ENCODE results near the gene PRKCZ. TPM values are rescaled to one million over a fixed set of nuclear protein-coding genes. Genes with fewer than 3 reads are reported as not detected.

The PRKCZ gene
- total and polyA plus RNA-seq, 9 of the 15 experiments (the other 6 are each of a cell fraction or from before 2014, with no cell fraction given), result 0.07 to 3.1 (median 1.3) TPM

DNA sequence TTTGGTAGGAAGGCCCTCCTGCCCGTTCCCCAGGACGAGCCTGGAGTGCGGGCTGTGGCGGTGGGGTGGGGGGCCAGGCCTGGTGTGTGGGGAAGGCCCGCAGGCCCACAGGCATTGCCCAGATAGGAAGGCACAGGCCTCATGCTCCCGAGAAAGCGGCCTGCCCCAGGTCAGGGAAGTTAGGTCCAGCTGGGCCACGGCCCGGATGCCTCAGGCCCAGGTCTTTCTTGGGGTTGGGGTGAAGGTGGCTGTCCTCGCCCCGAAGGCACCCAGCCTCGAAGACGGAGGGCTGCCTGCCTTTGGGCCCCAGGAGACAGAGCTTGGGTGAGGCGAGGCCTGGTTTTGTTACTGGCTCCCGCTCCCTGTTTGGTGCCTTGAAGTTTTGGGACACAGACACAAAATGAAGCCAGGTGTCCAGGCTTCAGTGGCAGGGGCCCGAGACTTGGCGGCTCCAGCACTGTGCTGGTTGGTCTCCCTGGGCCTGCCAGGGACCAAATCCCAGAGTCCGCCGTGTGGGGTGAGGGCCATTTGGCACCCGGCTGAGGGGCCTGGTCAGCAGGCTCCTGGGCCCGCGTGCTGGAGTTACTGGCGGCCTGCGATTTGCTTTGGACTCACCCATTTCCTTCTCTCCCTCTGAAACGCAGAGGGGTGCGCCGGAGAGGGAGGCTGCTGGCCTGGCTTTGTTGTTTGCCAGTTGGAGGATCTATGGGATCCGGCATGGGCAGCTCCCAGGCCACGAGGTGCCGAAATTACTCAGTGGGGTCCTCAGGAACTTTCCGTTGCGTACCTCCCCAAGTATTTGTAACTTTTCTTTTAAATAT is 179.9 kb downstream of the PRKCZ start (continued):
- TF ChIP-seq DEAF1 (CRISPR knock-in tag; IDR thresholded peaks at IDR 0.05), result no peak
- no peak for TF ChIP-seq EWSR1 (IDR thresholded peaks at IDR 0.05; ENCODE audit: borderline replicate concordance, low read depth, partially characterized antibody)
- TF ChIP-seq ZNF76 (CRISPR knock-in tag; IDR thresholded peaks at IDR 0.05; ENCODE audit: borderline replicate concordance), result no peak
- TF ChIP-seq ZBTB33 (CRISPR knock-in tag; IDR thresholded peaks at IDR 0.05), result no peak
- TF ChIP-seq, protein P1, sequence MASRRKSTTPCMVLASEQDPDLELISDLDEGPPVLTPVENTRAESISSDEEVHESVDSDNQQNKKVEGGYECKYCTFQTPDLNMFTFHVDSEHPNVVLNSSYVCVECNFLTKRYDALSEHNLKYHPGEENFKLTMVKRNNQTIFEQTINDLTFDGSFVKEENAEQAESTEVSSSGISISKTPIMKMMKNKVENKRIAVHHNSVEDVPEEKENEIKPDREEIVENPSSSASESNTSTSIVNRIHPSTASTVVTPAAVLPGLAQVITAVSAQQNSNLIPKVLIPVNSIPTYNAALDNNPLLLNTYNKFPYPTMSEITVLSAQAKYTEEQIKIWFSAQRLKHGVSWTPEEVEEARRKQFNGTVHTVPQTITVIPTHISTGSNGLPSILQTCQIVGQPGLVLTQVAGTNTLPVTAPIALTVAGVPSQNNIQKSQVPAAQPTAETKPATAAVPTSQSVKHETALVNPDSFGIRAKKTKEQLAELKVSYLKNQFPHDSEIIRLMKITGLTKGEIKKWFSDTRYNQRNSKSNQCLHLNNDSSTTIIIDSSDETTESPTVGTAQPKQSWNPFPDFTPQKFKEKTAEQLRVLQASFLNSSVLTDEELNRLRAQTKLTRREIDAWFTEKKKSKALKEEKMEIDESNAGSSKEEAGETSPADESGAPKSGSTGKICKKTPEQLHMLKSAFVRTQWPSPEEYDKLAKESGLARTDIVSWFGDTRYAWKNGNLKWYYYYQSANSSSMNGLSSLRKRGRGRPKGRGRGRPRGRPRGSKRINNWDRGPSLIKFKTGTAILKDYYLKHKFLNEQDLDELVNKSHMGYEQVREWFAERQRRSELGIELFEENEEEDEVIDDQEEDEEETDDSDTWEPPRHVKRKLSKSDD (conservative IDR thresholded peaks at IDR 0.05; ENCODE audit: low read length), result no peak
- TF ChIP-seq ZNF324 (CRISPR knock-in tag; IDR thresholded peaks at IDR 0.05), result no peak
- TF ChIP-seq SOX6 (IDR thresholded peaks at IDR 0.05), result no peak
- no peak for TF ChIP-seq JUND (IDR thresholded peaks at IDR 0.05; ENCODE audit: borderline replicate concordance, low read depth, low read length)
- no peak for TF ChIP-seq JUND (tag; IDR thresholded peaks at IDR 0.05; ENCODE audit: borderline replicate concordance, low read depth, low read length)
- no peak for TF ChIP-seq ETV6 (IDR thresholded peaks at IDR 0.05; ENCODE audit: borderline replicate concordance in 1 of 2, low read depth in 2 of 2, low read length in 1 of 2)
- no peak for TF ChIP-seq ETV6 (CRISPR knock-in tag; IDR thresholded peaks at IDR 0.05; ENCODE audit: borderline replicate concordance)
- TF ChIP-seq MYBL2 (IDR thresholded peaks at IDR 0.05; ENCODE audit: low read depth), result no peak
- TF ChIP-seq MYBL2 (CRISPR knock-in tag; IDR thresholded peaks at IDR 0.05; ENCODE audit: borderline replicate concordance), result no peak
- TF ChIP-seq TFAM (CRISPR knock-in tag; conservative IDR thresholded peaks at IDR 0.05), result no peak
- no peak for TF ChIP-seq ZFP1 (CRISPR knock-in tag; IDR thresholded peaks at IDR 0.05)
- TF ChIP-seq SRF (CRISPR knock-in tag; IDR thresholded peaks at IDR 0.05), result 0 out of 4 replicates have a peak, but pooled peaks of 1 of the 2 experiments have one; percentile 13
- TF ChIP-seq, protein P2, sequence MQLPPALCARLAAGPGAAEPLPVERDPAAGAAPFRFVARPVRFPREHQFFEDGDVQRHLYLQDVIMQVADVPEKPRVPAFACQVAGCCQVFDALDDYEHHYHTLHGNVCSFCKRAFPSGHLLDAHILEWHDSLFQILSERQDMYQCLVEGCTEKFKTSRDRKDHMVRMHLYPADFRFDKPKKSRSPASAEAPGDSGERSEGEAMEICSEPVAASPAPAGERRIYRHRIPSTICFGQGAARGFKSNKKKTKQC (CRISPR knock-in tag; IDR thresholded peaks at IDR 0.05), result peak; percentile 26; the same call in 1 of the 2 replicates
- no peak for TF ChIP-seq MAFF (IDR thresholded peaks at IDR 0.05; ENCODE audit: low read length)
